Glutamatergic neuron (in vitro differentiated cells): ENCODE data around the gene NRBP1. TPM values are rescaled to one million over a fixed set of nuclear protein-coding genes. Genes with fewer than 3 reads are reported as not detected.
A peak's percentile ranks its signal among the peaks of the same experiment; 100 is the strongest.

Experiments used
- DNase-seq: peaks from one replicate; pipeline ENCODE4 v3.0.0; 2022
- H3K27ac Mint-ChIP-seq: one replicate; pipeline ENCODE4 v1.8.0; 2020; ENCODE audit warnings: mild to moderate bottlenecking, mixed read lengths, inconsistent platforms; ENCODE audit not compliant: unreplicated experiment
- H3K27me3 Mint-ChIP-seq: one replicate; pipeline ENCODE4 v1.8.0; 2020; ENCODE audit warnings: mild to moderate bottlenecking, moderate library complexity, mixed read lengths, inconsistent platforms; ENCODE audit not compliant: unreplicated experiment
- H3K36me3 Mint-ChIP-seq: one replicate; pipeline ENCODE4 v1.8.0; 2020; ENCODE audit warnings: mild to moderate bottlenecking, mixed read lengths, inconsistent platforms; ENCODE audit not compliant: unreplicated experiment
- H3K4me1 Mint-ChIP-seq: one replicate; pipeline ENCODE4 v1.8.0; 2020; ENCODE audit warnings: mild to moderate bottlenecking, low read depth, mixed read lengths, inconsistent platforms; ENCODE audit not compliant: unreplicated experiment
- H3K4me3 Mint-ChIP-seq: one replicate; pipeline ENCODE4 v1.8.0; 2020; ENCODE audit warnings: mild to moderate bottlenecking, mixed read lengths, inconsistent platforms; ENCODE audit not compliant: unreplicated experiment
- H3K9me3 Mint-ChIP-seq: one replicate; pipeline ENCODE4 v1.8.0; 2020; ENCODE audit warnings: mild to moderate bottlenecking, moderate library complexity, mixed read lengths, inconsistent platforms; ENCODE audit not compliant: unreplicated experiment
- total RNA-seq: library from RNA; stranded (reverse); fragmentation: NEBNext Ultra II Directional; extraction: Animal tissue kit (Norgen Biotek cat#: 25700); gene quantifications from one replicate; pipeline ENCODE4 v1.2.1, GENCODE V29; 2021; ENCODE audit not compliant: unreplicated experiment
- TF ChIP-seq, protein P1 (sequence below): fragments of 200-600 bp; sonication (generic); IDR thresholded peaks from one replicate; pipeline ENCODE4 v1.5.0; 2021; ENCODE audit not compliant: partially characterized antibody, unreplicated experiment

NRBP1 gene
- total RNA-seq, 1 donor from 2014 or later = 142 TPM

DNA sequence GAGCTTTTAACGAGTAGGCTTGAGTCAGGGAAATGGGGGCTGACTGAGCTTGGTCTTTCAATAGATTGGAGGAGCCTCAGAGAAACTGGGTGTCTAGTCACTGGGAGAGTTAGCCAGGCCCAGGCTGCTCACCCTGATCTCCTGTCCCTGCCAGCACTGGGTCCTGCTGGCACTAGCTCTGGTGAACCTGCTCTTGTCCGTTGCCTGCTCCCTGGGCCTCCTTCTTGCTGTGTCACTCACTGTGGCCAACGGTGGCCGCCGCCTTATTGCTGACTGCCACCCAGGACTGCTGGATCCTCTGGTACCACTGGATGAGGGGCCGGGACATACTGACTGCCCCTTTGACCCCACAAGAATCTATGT is 14.5 kb downstream of the NRBP1 start:
- H3K4me1 Mint-ChIP-seq = no peaks in the 10 kb centered on the region
- no peak overlapping the region for H3K4me3 Mint-ChIP-seq
- peaks cover 4% of the 10 kb centered on the region for H3K9me3 Mint-ChIP-seq
- H3K27ac Mint-ChIP-seq = peak overlapping the region; percentile 43
- no peak for DNase-seq
- TF ChIP-seq, protein P1, sequence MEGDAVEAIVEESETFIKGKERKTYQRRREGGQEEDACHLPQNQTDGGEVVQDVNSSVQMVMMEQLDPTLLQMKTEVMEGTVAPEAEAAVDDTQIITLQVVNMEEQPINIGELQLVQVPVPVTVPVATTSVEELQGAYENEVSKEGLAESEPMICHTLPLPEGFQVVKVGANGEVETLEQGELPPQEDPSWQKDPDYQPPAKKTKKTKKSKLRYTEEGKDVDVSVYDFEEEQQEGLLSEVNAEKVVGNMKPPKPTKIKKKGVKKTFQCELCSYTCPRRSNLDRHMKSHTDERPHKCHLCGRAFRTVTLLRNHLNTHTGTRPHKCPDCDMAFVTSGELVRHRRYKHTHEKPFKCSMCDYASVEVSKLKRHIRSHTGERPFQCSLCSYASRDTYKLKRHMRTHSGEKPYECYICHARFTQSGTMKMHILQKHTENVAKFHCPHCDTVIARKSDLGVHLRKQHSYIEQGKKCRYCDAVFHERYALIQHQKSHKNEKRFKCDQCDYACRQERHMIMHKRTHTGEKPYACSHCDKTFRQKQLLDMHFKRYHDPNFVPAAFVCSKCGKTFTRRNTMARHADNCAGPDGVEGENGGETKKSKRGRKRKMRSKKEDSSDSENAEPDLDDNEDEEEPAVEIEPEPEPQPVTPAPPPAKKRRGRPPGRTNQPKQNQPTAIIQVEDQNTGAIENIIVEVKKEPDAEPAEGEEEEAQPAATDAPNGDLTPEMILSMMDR = no peak
- H3K36me3 Mint-ChIP-seq = peaks cover 10% of the 10 kb centered on the region
- peaks cover 2% of the 10 kb centered on the region for H3K27me3 Mint-ChIP-seq

DNA sequence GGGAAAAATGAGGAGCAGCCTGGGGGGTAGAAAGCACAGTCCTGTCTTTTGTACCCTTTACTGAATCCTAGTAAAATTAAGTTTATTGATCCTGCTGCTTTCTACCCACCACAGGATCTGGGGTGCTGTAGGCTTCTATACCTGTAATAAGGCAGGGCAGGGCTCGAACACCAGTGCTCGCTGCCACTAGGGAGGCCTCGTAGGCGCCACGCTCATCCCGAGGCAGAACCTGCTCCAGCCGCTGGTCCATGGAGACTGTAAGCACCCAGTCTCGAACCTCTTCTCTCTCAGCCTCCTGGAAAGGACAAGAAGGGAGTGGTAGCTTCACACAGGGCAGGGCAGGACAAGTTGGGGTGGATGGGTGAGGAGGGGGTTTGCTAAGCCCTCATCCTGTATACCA is 16.7 kb downstream of the NRBP1 start:
- Mint-ChIP-seq H3K9me3 (peaks cover 4% of the 10 kb centered on the region), H3K4me1 (no peaks in the 10 kb centered on the region), H3K36me3 (peaks cover 10% of the 10 kb centered on the region), H3K27me3 (peaks cover 2% of the 10 kb centered on the region), H3K27ac (no peak overlapping the region), H3K4me3 (no peak overlapping the region)
- no peak for DNase-seq
- TF ChIP-seq, protein P1 = no peak

DNA sequence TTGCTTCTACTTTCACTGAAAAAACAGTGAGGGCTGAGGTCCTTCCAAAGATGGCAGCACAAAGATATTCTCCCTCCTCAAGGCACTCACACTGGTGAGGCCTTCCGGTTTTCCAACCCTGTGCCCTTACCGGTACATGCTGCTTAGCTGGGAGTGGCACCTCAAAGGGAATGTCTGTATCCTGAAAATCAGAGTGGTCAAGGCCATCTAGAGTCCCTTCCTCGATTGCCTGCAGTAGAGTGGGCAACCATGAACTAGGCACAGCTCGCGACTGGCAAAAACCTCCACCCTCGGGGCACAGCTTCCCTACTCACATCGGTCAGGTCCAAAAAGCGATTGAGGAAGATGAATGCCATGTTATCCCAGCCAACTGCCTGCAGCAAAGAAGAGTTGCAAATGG is 17.2 kb downstream of the NRBP1 start:
- Mint-ChIP-seq H3K4me1 (no peaks in the 10 kb centered on the region), H3K9me3 (peaks cover 2% of the 10 kb centered on the region), H3K27ac (no peak overlapping the region), H3K4me3 (no peak overlapping the region), H3K36me3 (peaks cover 6% of the 10 kb centered on the region), H3K27me3 (no peaks in the 10 kb centered on the region)
- TF ChIP-seq, protein P1 = no peak
- DNase-seq = no peak

DNA sequence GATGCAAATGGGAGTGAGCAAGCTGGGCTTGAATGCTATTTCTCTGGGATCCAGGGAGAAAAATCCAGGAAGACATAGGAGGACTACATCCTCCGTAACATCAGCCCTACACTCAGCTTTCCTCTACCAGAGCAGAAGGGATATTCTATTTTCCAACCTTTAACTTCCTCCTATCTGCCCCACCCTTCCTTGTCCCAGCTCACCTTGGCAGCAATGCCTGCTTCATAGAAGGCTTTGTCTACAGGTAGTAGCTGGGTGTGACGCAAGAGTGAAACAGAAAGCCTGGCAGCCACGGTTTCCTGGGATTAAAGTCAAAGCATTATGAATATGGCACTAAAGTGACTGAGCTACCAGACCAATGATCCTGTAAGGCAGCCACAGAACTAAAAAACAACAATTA is 17.6 kb downstream of the NRBP1 start:
- Mint-ChIP-seq H3K4me3 (no peak overlapping the region), H3K4me1 (no peaks in the 10 kb centered on the region), H3K36me3 (peaks cover 6% of the 10 kb centered on the region), H3K27me3 (no peaks in the 10 kb centered on the region), H3K27ac (no peak overlapping the region), H3K9me3 (peaks cover 2% of the 10 kb centered on the region)
- no peak for DNase-seq
- TF ChIP-seq, protein P1 = no peak

DNA sequence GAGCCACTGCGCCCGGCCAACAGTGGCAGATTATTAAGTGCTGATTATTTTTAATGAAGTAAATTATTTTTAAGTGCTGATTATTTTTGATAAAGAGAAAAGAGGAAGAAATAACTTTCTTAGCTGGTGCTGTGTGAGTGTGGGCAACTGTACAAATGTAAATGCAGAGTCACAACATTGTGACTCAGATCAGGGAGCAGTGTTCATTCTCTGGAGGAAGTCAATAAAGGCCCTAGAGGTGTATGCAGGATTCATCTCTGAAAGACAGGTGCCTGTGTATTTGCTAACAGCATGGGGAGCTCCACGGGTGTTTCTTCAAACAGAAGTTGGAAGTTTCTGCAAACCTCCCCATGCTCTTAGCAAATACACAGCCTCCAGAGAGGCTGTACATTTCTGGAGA is 19.9 kb downstream of the NRBP1 start:
- Mint-ChIP-seq H3K27me3 (no peaks in the 10 kb centered on the region), H3K36me3 (peaks cover 6% of the 10 kb centered on the region), H3K4me1 (no peaks in the 10 kb centered on the region), H3K4me3 (no peak overlapping the region), H3K9me3 (no peaks in the 10 kb centered on the region), H3K27ac (no peak overlapping the region)
- no peak for DNase-seq
- TF ChIP-seq, protein P1 = no peak
